K562 (cell line): ENCODE results near the gene EFNB3. TPM values are rescaled to one million over a fixed set of nuclear protein-coding genes. Genes with fewer than 3 reads are reported as not detected.

Experiments used
- CCAR2 ChIP-seq: fragments of 200-400 bp; formaldehyde crosslinking; IDR thresholded peaks from 2 replicates; pipeline ENCODE4 v1.6.1; 2017; ENCODE audit warnings: mild to moderate bottlenecking, low read depth, low read length
- CREB3L1 ChIP-seq: fragments of 450-650 bp; IDR thresholded peaks from 2 replicates; pipeline ENCODE4 v1.6.1; 2014; ENCODE audit warnings: low read depth, mild to moderate bottlenecking, moderate library complexity, borderline replicate concordance
- CSDE1 ChIP-seq, 2 experiments: fragments of 450-650 bp; IDR thresholded peaks; 2 replicates each; pipeline ENCODE4 v1.6.1; 2016; ENCODE audit warnings: mild to moderate bottlenecking in 1 of 2
- E2F8 ChIP-seq: fragments of 450-650 bp; IDR thresholded peaks from 2 replicates; pipeline ENCODE4 v1.7.1; 2018; ENCODE audit warnings: mild to moderate bottlenecking, low read depth; ENCODE audit not compliant: partially characterized antibody
- GATAD2B ChIP-seq: fragments of 450-650 bp; IDR thresholded peaks from 2 replicates; pipeline ENCODE4 v1.6.1; 2017; ENCODE audit warnings: mild to moderate bottlenecking, borderline replicate concordance
- JUND ChIP-seq, 2 experiments: IDR thresholded peaks; 2 replicates in 1 of 2; 3 replicates in 1 of 2; pipeline ENCODE4 v1.6.1; 2011; ENCODE audit warnings: borderline replicate concordance in 2 of 2, low read depth in 2 of 2, low read length in 2 of 2, improper control_type of control experiment in 1 of 2, missing biosample characterization in 1 of 2, missing genetic modification characterization in 1 of 2, missing genetic modification reagents in 1 of 2
- LCOR ChIP-seq: sonication (generic); formaldehyde crosslinking; IDR thresholded peaks from 2 replicates; pipeline ENCODE4 v1.8.0; 2022; ENCODE audit warnings: mild to moderate bottlenecking, missing genetic modification reagents
- NCOA2 ChIP-seq, 2 experiments: fragments of 450-650 bp; IDR thresholded peaks; 2 replicates each; pipeline ENCODE4 v1.6.1; 2018; ENCODE audit warnings: mild to moderate bottlenecking in 2 of 2, moderate library complexity in 1 of 2; ENCODE audit not compliant: partially characterized antibody in 2 of 2
- NFIC ChIP-seq: fragments of 450-650 bp; IDR thresholded peaks from 2 replicates; pipeline ENCODE4 v1.6.1; 2017; ENCODE audit warnings: mild to moderate bottlenecking, inconsistent platforms
- TAF9B ChIP-seq: fragments of 450-650 bp; IDR thresholded peaks from 2 replicates; pipeline ENCODE4 v1.6.1; 2018; ENCODE audit warnings: mild to moderate bottlenecking; ENCODE audit not compliant: partially characterized antibody
- THAP12 ChIP-seq: fragments of 250-450 bp; sonication (Bioruptor Pico); IDR thresholded peaks from 2 replicates; pipeline ENCODE4 v1.9.0; 2021; ENCODE audit warnings: mild to moderate bottlenecking, inconsistent platforms
- U2AF2 ChIP-seq: fragments of 200-400 bp; formaldehyde crosslinking; optimal IDR thresholded peaks from 2 replicates; pipeline ENCODE3; 2017; ENCODE audit warnings: low read depth, mild to moderate bottlenecking, low read length
- ZBTB49 ChIP-seq: sonication (generic); formaldehyde crosslinking; IDR thresholded peaks from 2 replicates; pipeline ENCODE4 v1.8.0; 2022; ENCODE audit warnings: missing genetic modification reagents, mild to moderate bottlenecking, borderline replicate concordance
- ZNF398 ChIP-seq: fragments of 250-450 bp; sonication (Bioruptor Pico); IDR thresholded peaks from 2 replicates; pipeline ENCODE4 v1.8.0; 2021; ENCODE audit warnings: moderate library complexity, mild to moderate bottlenecking, inconsistent platforms
- ZNF77 ChIP-seq: fragments of 250-450 bp; sonication (Bioruptor Pico); IDR thresholded peaks from 2 replicates; pipeline ENCODE4 v1.5.0; 2020
- polyA plus RNA-seq, 8 experiments: library from polyadenylated mRNA; depleted of rRNA in 4 of 8; stranded (reverse) in 5 of 8; unstranded in 3 of 8; fragments of >200 nt; fragmentation: Nextera tagmentation in 2 of 8; fragmentation: Illumina TruSeq in 1 of 8; extraction: Ambion mirVana in 2 of 8; extraction: Trizol in 1 of 8; gene quantifications; 2 replicates each; pipeline versions ENCODE4 v1.2.1 to v1.2.3, GENCODE V29; 2011 to 2014; ENCODE audit warnings: inconsistent platforms in 1 of 8, missing spikeins in 1 of 8
- total RNA-seq, 7 experiments: library from RNA; depleted of rRNA in 6 of 7; stranded (reverse); fragments of >200 nt in 6 of 7; fragmentation: Illumina TruSeq in 2 of 7; extraction: Trizol in 2 of 7; gene quantifications; 2 replicates each; pipeline versions ENCODE4 v1.2.1 to v1.2.3, GENCODE V29; 2011 to 2021; ENCODE audit warnings: low replicate concordance in 1 of 7

Gene EFNB3
- total and polyA plus RNA-seq, 9 of the 15 experiments (the other 6 are each of a cell fraction or from before 2014, with no cell fraction given), result not detected

GRCh38 chr17:7686222-7687071 is 18.6 kb upstream of the EFNB3 start (continued):
- no peak for TF ChIP-seq THAP12
- TF ChIP-seq LCOR (CRISPR knock-in tag), result no peak; the same call in 1 of the 2 replicates
- TF ChIP-seq NCOA2 (IDR thresholded peaks at IDR 0.05; ENCODE audit: partially characterized antibody in 2 of 2), result no peak
- TF ChIP-seq ZBTB49 (CRISPR knock-in tag), result no peak
- no peak for TF ChIP-seq CCAR2
- no peak for TF ChIP-seq CSDE1 (IDR thresholded peaks at IDR 0.05)
- peak; percentile 94 for TF ChIP-seq JUND (IDR thresholded peaks at IDR 0.05; ENCODE audit: borderline replicate concordance, low read depth, low read length)
- no peak for TF ChIP-seq JUND (tag; IDR thresholded peaks at IDR 0.05; ENCODE audit: borderline replicate concordance, low read depth, low read length)
- TF ChIP-seq TAF9B, result peak; percentile 72
- no peak; the same call in 1 of the 2 replicates for TF ChIP-seq NFIC
- TF ChIP-seq E2F8, result no peak
- TF ChIP-seq U2AF2, result no peak
- TF ChIP-seq ZNF77 (CRISPR knock-in tag), result no peak
- TF ChIP-seq CREB3L1, result no peak
- TF ChIP-seq ZNF398 (CRISPR knock-in tag), result no peak
- no peak for TF ChIP-seq GATAD2B
